ENCODE measurements around the gene FIZ1.

Gene FIZ1

GRCh38 chr19:55543567-55543966 is 55.8 kb downstream of the FIZ1 start:
- Histone ChIP-seq H3K27me3 (ENCODE audit: insufficient read depth, low read length) (no peaks in the 10 kb centered on the region), H3K9me3 (ENCODE audit: insufficient read depth, low read depth, low read length) (no peaks in the 10 kb centered on the region), H3K4me1 (ENCODE audit: insufficient read depth, low read length) (no peaks in the 10 kb centered on the region; the same call in 1 of the 2 replicates), H3K36me3 (ENCODE audit: insufficient read depth, low read depth, low read length) (no peaks in the 10 kb centered on the region), H3K9ac (ENCODE audit: low read depth, low read length) (no peak overlapping the region), H3K27ac (ENCODE audit: low read length) (no peak overlapping the region), H3K4me3 (ENCODE audit: low read length) (no peak overlapping the region)

DNA sequence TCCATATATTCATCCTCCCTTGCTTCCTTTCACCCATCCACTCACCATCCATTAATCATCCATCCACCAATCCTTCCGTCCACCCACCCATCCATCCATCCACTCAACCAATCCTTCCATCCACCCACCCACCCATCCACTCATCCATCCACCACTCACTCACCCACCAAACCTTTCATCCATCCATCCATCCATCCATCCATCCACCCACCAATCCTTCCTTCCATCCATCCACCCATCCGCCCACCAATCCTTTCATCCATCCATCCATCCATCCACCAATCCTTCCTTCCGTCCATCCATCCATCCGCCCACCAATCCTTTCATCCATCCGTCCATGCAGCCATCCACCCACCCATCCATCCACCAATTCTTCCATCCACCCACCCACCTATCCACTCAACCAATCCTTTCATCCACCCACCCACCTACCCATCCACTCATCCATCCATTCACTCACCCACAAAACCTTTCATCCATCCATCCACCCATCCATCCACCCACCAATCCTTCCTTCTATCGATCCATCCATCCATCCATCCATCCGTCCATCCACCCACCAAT is 56.9 kb downstream of the FIZ1 start:
- peaks cover 4% of the 10 kb centered on the region; the same call in 1 of the 2 replicates for H3K4me1 ChIP-seq (ENCODE audit: insufficient read depth, low read length)
- H3K36me3 ChIP-seq (ENCODE audit: insufficient read depth, low read depth, low read length), result no peaks in the 10 kb centered on the region
- no peaks in the 10 kb centered on the region for H3K27me3 ChIP-seq (ENCODE audit: insufficient read depth, low read length)
- H3K27ac ChIP-seq (ENCODE audit: low read length), result no peak overlapping the region
- no peak overlapping the region for H3K4me3 ChIP-seq (ENCODE audit: low read length)
- H3K9ac ChIP-seq (ENCODE audit: low read depth, low read length), result no peak overlapping the region
- H3K9me3 ChIP-seq (ENCODE audit: insufficient read depth, low read depth, low read length), result no peaks in the 10 kb centered on the region
